Endometrial microvascular endothelial cells (primary cell): ENCODE measurements around the gene AIG1. TPM values are rescaled to one million over a fixed set of nuclear protein-coding genes. Genes with fewer than 3 reads are reported as not detected.
"Not testable (repeated sequence)": the region's sequence is repeated elsewhere in the genome, so short reads cannot be mapped to it uniquely, and the experiment has no call there.

ENCODE experiments used
- in situ Hi-C: cut with HindIII; loops from 2 replicates; pipeline ENCODE4 v1.10.0; 2017; ENCODE audit warnings: low sequenced_read_pairs, low pct_unique_long_range_greater_than_20kb; ENCODE audit errors: inconsistent ontology term
- total RNA-seq: library from RNA; depleted of rRNA; stranded (reverse); fragments of >200 nt; gene quantifications from one replicate; pipeline ENCODE4 v1.2.3, GENCODE V29; 2015; ENCODE audit errors: inconsistent ontology term

Gene AIG1, protein sequence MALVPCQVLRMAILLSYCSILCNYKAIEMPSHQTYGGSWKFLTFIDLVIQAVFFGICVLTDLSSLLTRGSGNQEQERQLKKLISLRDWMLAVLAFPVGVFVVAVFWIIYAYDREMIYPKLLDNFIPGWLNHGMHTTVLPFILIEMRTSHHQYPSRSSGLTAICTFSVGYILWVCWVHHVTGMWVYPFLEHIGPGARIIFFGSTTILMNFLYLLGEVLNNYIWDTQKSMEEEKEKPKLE
- 24.8 TPM for total RNA-seq

DNA sequence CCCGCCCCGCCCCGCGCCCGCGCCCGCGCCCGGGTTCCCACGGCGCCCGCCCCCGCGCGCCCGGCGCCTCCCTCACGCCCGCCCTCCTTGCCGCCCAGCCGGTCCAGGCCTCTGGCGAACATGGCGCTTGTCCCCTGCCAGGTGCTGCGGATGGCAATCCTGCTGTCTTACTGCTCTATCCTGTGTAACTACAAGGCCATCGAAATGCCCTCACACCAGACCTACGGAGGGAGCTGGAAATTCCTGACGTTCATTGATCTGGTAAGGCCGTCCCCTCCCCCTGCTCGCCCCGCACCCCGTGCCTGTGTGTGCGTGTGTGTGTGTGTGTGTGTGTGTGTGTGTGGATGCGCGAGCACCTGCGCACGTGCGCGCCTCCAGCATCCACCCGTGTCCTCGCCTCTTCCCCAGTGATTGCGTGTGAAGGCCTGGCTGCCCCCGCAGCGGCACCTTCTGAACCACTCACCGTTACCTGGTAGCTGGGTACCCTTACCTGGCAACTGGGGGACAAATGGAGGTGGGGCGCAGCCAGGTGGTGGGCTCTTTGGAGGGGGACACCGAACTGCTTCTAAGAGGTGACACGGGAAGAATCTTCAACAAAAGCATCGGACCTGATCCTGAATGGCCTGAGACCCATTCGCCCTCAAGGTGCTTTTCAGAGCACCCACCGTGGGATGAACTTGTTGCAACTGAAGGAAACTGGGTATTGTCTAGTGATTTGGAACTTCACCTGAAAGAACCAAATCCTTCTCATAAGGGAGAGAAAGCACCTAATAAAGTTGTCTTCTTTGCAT, at the start of gene AIG1:
AIG1 (plus strand) TSS at position 84 of the 791 bp plus-strand sequence; CDS start at position 121, 37 bp downstream.
- in situ Hi-C loops = no loop called here

GRCh38 chr6:143014764-143015163, 45.9 kb upstream of the AIG1 start:
- in situ Hi-C loops = no loop called here

- in situ Hi-C loops = no loop called here
Observed at GRCh38 chr6:143015300-143015706, 45.4 kb upstream of the AIG1 start.

- in situ Hi-C loops = no loop called here
Observed at GRCh38 chr6:143018955-143019354, 41.7 kb upstream of the AIG1 start.

DNA sequence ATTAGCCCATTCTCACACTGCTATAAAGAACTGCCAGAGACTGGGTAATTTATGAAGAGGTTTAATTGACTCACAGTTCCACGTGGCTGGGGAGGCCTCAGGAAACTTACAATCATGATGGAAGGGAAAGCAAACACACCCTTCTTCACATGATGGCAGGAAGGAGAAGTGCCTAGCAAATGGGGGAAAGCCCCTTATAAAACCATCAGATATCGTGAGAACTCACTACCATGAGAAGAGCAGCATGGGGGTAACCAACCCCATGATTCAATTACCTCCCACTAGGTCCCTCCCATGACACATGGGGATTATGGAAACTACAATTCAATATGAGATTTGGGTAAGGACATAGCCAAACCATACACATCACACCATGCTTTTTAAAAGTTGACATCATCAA, 39.8 kb upstream of the AIG1 start:
- in situ Hi-C loops = not testable (repeated sequence)

GRCh38 chr6:143021543-143021942, 39.1 kb upstream of the AIG1 start:
- in situ Hi-C loops = no loop called here

GRCh38 chr6:143022587-143022986, 38.1 kb upstream of the AIG1 start:
- in situ Hi-C loops = no loop called here

GRCh38 chr6:143023695-143024094, 37.0 kb upstream of the AIG1 start:
- in situ Hi-C loops = no loop called here

DNA sequence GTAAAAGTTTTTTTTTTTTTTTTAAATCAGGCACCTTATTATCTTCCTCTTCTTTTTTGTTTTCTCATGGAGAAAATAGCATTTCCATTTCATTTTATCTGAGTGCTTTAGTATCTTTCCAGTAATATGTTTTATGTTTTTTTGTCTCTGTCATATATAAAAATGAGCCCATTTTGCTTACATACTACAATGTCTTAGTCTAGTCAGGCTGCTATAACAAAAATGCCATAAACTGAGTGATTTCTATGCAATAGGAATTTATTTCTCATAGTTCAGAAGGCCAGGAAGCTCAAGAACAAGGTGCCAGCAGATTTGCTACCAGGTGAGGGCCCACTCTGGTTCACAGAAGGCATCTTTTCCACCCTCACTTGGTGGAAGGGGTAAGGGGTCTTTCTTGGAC, 35.7 kb upstream of the AIG1 start:
- in situ Hi-C loops = no loop called here

DNA sequence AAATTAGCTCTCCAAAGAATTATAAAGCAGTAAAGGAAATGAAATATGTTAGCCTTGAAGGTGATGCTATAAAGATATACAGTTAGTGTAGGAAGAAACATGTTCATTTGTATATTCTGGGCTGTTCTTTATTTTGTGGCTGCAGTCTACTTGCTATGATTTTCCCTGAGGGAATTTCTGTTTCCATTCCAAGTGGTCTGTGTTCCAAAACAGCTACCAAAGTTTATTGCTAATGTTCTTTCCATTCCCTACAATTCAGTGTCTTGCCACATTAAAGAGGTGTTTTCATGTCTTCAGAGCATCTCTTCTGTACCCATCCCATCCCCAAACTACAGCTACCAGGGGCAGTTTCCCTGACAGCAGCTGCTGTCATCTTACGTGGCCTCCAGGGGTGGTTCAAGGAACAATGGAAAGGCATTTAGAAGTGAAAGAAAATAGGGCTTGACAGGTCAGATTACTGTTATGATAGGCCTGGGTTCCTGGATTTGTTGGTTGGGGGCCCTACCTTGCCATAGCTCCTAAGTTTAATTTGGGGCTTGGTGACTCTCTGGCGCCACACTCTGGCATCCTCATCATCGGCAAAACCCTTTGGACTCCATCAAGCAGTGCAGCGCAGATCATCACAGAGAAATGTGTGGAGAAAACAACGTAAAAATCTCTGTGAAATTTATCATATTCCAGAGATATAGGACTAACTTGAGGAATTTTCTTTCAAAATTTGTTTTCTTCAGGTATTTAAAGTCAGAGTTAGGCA, 33.8 kb upstream of the AIG1 start:
- in situ Hi-C loops = no loop called here

DNA sequence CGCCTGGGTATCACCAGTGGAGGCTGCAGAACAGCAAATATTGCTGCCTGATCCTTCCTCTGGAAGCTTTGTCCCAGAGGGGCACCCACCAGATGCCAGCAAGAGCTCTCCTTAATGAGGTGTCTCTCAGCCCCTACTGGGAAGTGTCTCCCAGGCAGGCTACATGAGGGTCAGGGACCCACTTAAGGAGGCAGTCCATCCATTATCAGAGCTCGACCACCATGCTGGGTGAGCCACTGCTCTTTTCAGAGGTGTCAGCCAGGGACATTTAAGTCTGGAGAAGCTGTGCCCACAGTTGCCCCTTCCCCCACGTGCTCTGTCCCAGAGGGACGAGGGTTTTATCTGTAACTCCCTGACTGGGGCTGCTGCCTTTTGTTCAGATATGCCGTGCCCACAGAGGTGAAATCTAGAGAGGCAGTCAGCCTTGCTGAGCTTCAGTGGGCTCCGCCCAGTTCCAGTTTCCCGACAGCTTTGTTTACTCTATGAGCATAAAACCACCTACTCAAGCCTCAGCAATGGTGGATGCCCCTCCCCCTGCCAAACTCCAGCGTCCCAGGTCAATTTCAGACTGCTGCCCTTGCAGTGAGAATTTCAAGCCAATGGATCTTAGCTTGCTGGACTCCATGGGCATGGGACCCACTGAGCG, 25.9 kb upstream of the AIG1 start:
- in situ Hi-C loops = no loop called here

GRCh38 chr6:143037470-143037869, 23.2 kb upstream of the AIG1 start:
- in situ Hi-C loops = no loop called here

GRCh38 chr6:143038833-143039232, 21.9 kb upstream of the AIG1 start:
- in situ Hi-C loops = no loop called here

- in situ Hi-C loops = no loop called here
Observed at GRCh38 chr6:143039548-143039947, 21.1 kb upstream of the AIG1 start.

- in situ Hi-C loops = no loop called here
Observed at GRCh38 chr6:143040018-143040417, 20.7 kb upstream of the AIG1 start.

DNA sequence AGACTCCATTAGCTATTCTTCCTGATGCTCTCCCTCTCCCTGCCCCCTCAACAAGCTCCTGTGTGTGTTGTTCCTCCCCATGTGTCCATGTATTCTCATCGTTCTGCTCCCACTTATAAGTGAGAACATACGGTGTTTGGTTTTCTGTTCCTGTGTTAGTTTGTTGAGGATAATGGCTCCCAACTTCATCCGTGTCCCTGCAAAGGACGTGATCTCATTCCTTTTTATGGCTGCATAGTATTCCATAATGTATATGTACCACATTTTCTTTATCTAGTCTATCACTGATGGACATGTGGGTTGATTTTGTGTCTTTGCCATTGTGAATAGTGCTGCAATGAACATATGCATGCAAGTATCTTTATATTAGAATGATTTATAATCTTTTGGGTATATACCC, 16.3 kb upstream of the AIG1 start:
- in situ Hi-C loops = not testable (repeated sequence)

- in situ Hi-C loops = no loop called here
Observed at GRCh38 chr6:143049611-143050010, 11.1 kb upstream of the AIG1 start.

GRCh38 chr6:143050509-143050908, 10.2 kb upstream of the AIG1 start:
- in situ Hi-C loops = no loop called here

DNA sequence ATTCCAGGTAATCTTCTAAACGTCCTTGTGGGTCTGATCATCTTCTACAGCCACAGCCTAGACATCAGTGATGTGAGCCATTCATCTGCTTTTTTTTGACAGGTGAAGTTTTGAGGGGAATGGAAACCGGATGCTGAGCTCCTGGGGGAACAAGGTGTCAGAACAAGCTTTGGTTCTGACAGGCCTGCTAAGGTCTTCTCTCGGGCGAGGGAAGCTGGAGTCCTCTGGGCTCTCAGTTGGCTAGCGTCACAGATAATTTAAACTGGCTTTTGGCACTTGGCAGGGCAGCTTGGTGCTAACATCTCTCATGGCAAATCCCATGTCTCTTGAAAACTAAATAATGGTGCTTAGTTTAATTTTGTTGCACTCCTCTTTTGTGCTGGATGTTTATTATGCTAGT, 8.4 kb upstream of the AIG1 start:
- in situ Hi-C loops = no loop called here
